ENCODE data around the gene FMN2. TPM values are rescaled to one million over a fixed set of nuclear protein-coding genes. Genes with fewer than 3 reads are reported as not detected.

Gene FMN2
- total RNA-seq (2022; extraction: Qiagen RNA extraction; ENCODE audit: low read depth), result 2.8 to 6.2 TPM (median 5.5 TPM) in 5 replicates

DNA sequence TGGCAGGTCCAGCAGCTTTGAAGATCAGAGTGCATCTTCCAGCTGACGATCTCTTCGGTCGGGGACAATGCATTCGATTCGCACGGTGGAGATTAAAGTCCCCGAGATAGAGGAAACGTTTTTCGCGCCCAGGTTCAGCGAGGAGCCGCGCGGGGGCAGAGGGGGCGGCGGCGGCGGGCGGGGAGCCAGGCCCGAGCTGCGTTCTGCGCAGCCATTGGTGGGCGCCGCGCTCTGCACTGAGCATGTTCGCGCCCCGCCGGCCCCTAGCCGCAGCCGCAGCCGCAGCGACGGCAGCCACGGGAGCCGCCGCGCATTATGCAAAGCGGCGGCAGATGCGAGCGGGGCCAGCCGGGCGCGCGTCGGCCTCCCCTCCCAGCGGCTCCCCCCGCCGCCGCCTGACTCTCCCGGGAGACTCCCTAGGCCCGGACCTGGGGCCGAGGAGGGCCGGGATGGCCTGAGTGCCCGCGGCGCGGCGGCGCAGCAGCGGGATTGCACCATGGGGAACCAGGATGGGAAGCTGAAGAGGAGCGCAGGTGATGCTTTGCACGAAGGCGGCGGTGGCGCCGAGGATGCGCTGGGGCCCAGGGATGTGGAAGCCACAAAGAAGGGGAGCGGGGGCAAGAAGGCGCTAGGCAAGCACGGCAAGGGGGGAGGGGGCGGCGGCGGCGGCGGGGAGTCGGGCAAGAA is at the start of gene FMN2:
Gene FMN2, plus strand, starts transcription at position 270 of the 687 bp plus-strand sequence. Its CDS starts 227 bp downstream, at position 497.

All from A549 treated with RU486 at 1 μM for 4 hours (cell line).